Measurements from ENCODE around the gene DHRS13.

- no peak for TF ChIP-seq CTCF (IDR thresholded peaks at IDR 0.05)
- TF ChIP-seq POLR2A (IDR thresholded peaks at IDR 0.05) = no peak
These were observed 28.1 kb downstream of the DHRS13 start for GRCh38 chr17:28874750-28875149.
